HEK293 (cell line): ENCODE measurements around the gene BMAL1.

Experiments used
- BCL6B ChIP-seq: fragments of 450-650 bp; formaldehyde crosslinking; IDR thresholded peaks from 2 replicates; pipeline ENCODE4 v1.5.1; 2017; ENCODE audit warnings: missing biosample characterization, missing genetic modification characterization
- CTCF ChIP-seq: fragments of 450-650 bp; formaldehyde crosslinking; IDR thresholded peaks from 2 replicates; pipeline ENCODE4 v1.5.1; 2016; ENCODE audit warnings: missing biosample characterization, missing genetic modification characterization
- PRDM4 ChIP-seq: fragments of 450-650 bp; formaldehyde crosslinking; IDR thresholded peaks from 2 replicates; pipeline ENCODE4 v1.5.1; 2017; ENCODE audit warnings: missing biosample characterization, missing genetic modification characterization
- REST ChIP-seq: fragments of 450-650 bp; formaldehyde crosslinking; IDR thresholded peaks from 2 replicates; pipeline ENCODE4 v1.5.1; 2016; ENCODE audit warnings: missing biosample characterization, missing genetic modification characterization
- SP3 ChIP-seq: fragments of 450-650 bp; formaldehyde crosslinking; IDR thresholded peaks from 2 replicates; pipeline ENCODE4 v1.5.1; 2016; ENCODE audit warnings: missing biosample characterization, missing genetic modification characterization
- TSHZ1 ChIP-seq: fragments of 450-650 bp; formaldehyde crosslinking; IDR thresholded peaks from 2 replicates; pipeline ENCODE4 v1.5.1; 2016; ENCODE audit warnings: missing biosample characterization, missing genetic modification characterization, borderline replicate concordance
- ZNF248 ChIP-seq: fragments of 450-650 bp; formaldehyde crosslinking; IDR thresholded peaks from 2 replicates; pipeline ENCODE4 v1.5.1; 2017; ENCODE audit warnings: missing biosample characterization, missing genetic modification characterization
- ZNF747 ChIP-seq: fragments of 450-650 bp; formaldehyde crosslinking; IDR thresholded peaks from 2 replicates; pipeline ENCODE4 v1.5.1; 2016; ENCODE audit warnings: missing biosample characterization, missing genetic modification characterization

GRCh38 chr11:13279487-13279834, 1.9 kb downstream of the BMAL1 start:
- TF ChIP-seq CTCF (no peak), TSHZ1 (tag by site-specific recombination) (no peak), ZNF248 (tag by site-specific recombination) (no peak), BCL6B (tag by site-specific recombination) (no peak), PRDM4 (tag by site-specific recombination) (no peak), ZNF747 (tag by site-specific recombination) (no peak), REST (no peak), SP3 (no peak)
